MCF 10A (cell line): Measurements from ENCODE around the gene TMEM256. TPM values are rescaled to one million over a fixed set of nuclear protein-coding genes. Genes with fewer than 3 reads are reported as not detected.
A peak's percentile ranks its signal among the peaks of the same experiment; 100 is the strongest.

Experiments used
- BruUV-seq: library from RNA; stranded (reverse); fragments of 400-500 nt; replicated peaks from 2 replicates; lab custom pipeline; 2021; lab: Mats Ljungman, UMichigan
- CTCF ChIA-PET: fragments of 300-600 bp; sonication (Branson Sonifier 250); formaldehyde crosslinking; extraction: SDS; loops from one replicate; lab custom pipeline; 2021; ENCODE audit warnings: antibody characterized with exemption, inconsistent platforms; lab: Yijun Ruan, JAX
- POLR2A ChIA-PET: fragments of 300-600, 350-650 bp; sonication (Branson Sonifier 250); formaldehyde crosslinking; extraction: SDS; loops from one replicate; lab custom pipeline; 2020; ENCODE audit warnings: antibody characterized with exemption, inconsistent platforms; lab: Yijun Ruan, JAX
- DNase-seq: peaks from one replicate; pipeline ENCODE4 v3.0.0-alpha.2; 2018; ENCODE audit not compliant: unreplicated experiment
- H3K27ac Mint-ChIP-seq: one replicate; pipeline ENCODE4 v1.8.0; 2022; ENCODE audit warnings: mild to moderate bottlenecking, low read depth, mixed read lengths; ENCODE audit not compliant: unreplicated experiment
- H3K27me3 Mint-ChIP-seq: one replicate; pipeline ENCODE4 v1.8.0; 2022; ENCODE audit warnings: mixed read lengths; ENCODE audit not compliant: insufficient read depth, unreplicated experiment
- H3K36me3 Mint-ChIP-seq: one replicate; pipeline ENCODE4 v1.8.0; 2022; ENCODE audit warnings: mild to moderate bottlenecking, moderate library complexity, mixed read lengths; ENCODE audit not compliant: insufficient read depth, unreplicated experiment
- H3K4me1 Mint-ChIP-seq: one replicate; pipeline ENCODE4 v1.8.0; 2022; ENCODE audit warnings: mixed read lengths; ENCODE audit not compliant: insufficient read depth, unreplicated experiment
- H3K4me3 Mint-ChIP-seq: one replicate; pipeline ENCODE4 v1.8.0; 2022; ENCODE audit warnings: mild to moderate bottlenecking, moderate library complexity, mixed read lengths; ENCODE audit not compliant: unreplicated experiment
- H3K9me3 Mint-ChIP-seq: one replicate; pipeline ENCODE4 v1.8.0; 2022; ENCODE audit warnings: mixed read lengths; ENCODE audit not compliant: unreplicated experiment
- intact Hi-C: fragments of 100-400 bp; cut with micrococcal nuclease; formaldehyde crosslinking; loops from 2 replicates; pipeline ENCODE4 v1.14.1; 2022
- total RNA-seq: library from RNA; stranded (reverse); gene quantifications from 2 replicates; pipeline ENCODE4 v1.2.3, GENCODE V29; 2022
- TF ChIP-seq, protein P1 (sequence below): fragments of 200-600 bp; IDR thresholded peaks from one replicate; pipeline ENCODE4 v1.8.0; 2022; ENCODE audit warnings: antibody characterized with exemption, mild to moderate bottlenecking; ENCODE audit not compliant: unreplicated experiment

Gene TMEM256
- total RNA-seq, 1 experiment from 2014 or later, result 42.9 TPM

DNA sequence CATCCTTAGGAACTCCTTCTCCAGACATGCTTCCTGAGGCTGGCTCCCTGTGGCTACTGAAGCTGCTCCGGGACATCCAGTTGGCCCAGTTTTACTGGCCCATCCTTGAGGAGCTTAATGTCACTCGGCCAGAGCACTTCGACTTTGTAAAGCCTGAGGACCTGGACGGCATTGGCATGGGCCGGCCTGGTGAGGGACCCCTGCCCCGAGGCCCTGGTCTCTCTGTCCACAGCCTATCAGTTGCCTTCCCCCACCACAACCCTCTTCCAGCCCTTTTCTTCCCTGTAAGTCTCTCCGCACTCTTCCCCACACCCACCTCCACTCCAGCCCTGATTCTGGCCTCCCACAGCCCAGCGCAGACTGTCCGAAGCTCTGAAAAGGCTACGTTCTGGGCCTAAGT lies 21.0 kb downstream of the TMEM256 start:
- BruUV-seq, result no TSS peak
- Mint-ChIP-seq H3K27ac (no peak overlapping the region), H3K9me3 (peaks cover 9% of the 10 kb centered on the region), H3K4me1 (peaks cover 13% of the 10 kb centered on the region), H3K4me3 (no peak overlapping the region), H3K27me3 (no peaks in the 10 kb centered on the region), H3K36me3 (peaks cover 23% of the 10 kb centered on the region)
- TF ChIP-seq, protein P1, sequence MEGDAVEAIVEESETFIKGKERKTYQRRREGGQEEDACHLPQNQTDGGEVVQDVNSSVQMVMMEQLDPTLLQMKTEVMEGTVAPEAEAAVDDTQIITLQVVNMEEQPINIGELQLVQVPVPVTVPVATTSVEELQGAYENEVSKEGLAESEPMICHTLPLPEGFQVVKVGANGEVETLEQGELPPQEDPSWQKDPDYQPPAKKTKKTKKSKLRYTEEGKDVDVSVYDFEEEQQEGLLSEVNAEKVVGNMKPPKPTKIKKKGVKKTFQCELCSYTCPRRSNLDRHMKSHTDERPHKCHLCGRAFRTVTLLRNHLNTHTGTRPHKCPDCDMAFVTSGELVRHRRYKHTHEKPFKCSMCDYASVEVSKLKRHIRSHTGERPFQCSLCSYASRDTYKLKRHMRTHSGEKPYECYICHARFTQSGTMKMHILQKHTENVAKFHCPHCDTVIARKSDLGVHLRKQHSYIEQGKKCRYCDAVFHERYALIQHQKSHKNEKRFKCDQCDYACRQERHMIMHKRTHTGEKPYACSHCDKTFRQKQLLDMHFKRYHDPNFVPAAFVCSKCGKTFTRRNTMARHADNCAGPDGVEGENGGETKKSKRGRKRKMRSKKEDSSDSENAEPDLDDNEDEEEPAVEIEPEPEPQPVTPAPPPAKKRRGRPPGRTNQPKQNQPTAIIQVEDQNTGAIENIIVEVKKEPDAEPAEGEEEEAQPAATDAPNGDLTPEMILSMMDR, result no peak
- no peak for DNase-seq
- ChIA-PET POLR2A (interaction anchor here (0.6 to 1.8 kb wide), 4 partner anchors 10 to 54 kb away, joined by 3 to 5 read pairs (median 3); no protein-coding TSS in a partner anchor), CTCF (interaction anchor here (0.8 to 1.7 kb wide), 4 partner anchors 25 to 178 kb away, joined by 3 to 6 read pairs (median 4); no protein-coding TSS in a partner anchor)
- intact Hi-C loops, result no loop called here

DNA sequence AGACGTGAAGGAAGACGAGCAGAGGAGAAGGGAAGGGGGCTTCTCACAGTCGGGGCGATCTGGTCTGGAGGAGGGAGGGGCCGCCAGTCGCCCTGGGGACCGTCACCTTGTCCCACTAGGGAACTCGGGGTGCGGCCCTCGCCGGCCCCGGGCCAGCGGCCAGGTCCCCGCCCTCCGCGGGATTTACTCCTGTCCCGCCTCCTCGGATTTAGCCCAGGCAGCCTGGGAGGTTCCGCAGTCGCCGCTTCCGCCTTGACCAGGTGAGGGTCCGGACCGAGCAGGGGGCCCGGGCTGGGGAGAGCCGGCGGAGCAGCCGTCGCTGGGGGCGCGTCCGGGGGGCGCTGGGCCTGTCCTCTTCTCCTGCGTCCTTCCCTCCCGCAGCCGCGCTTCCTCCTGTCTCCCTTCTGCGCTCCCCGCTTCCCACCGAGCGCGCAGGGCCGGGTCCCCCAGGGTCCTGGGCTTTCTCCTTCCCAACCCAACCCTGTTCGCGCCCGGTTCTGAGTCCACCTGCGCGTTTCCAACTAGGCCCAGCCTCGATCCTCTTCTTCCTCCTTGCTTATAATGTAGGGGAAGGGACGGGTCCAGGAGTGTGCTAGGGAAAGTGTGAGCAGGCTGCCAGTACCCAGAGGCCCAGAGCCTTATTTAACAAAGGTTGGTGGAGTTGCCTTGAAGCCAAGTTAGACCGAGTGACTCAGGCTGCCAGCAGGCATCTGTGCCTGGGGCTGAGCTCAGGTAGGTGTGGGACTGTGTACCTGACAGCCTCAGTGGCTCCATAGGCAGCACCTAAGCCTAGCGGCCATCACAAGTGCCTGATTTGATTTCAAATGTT lies 22.8 kb downstream of the TMEM256 start, which contains the start of gene TNK1:
Gene TNK1, plus strand, starts transcription at position 235 of the 829 bp plus-strand sequence. CDS start 1,838 bp downstream, outside the sequence.
- Mint-ChIP-seq H3K27me3 (no peaks in the 10 kb centered on the region), H3K9me3 (peaks cover 9% of the 10 kb centered on the region), H3K4me1 (peaks cover 13% of the 10 kb centered on the region), H3K27ac (peak within 1 kb of the TSS; percentile 90), H3K4me3 (peak within 1 kb of the TSS; percentile 94), H3K36me3 (peaks cover 19% of the 10 kb centered on the region)
- ChIA-PET CTCF (interaction anchor here (1.3 to 1.5 kb wide), 2 partner anchors 12 to 25 kb away, joined by 3 to 4 read pairs; no protein-coding TSS in a partner anchor), POLR2A (interaction anchor here (0.6 to 2.3 kb wide), 21 partner anchors 9 to 306 kb away, joined by 3 to 21 read pairs (median 4); partner anchors contain the start of genes MPDU1, PLSCR3, POLR2A and TMEM256)
- peak; percentile 54 for DNase-seq
- no TSS peak for BruUV-seq
- intact Hi-C loops, result loop anchor here (2.0 kb wide), 1 partner anchor 26 kb away; the partner anchor contains the start of gene TMEM95
- TF ChIP-seq, protein P1, result no peak

DNA sequence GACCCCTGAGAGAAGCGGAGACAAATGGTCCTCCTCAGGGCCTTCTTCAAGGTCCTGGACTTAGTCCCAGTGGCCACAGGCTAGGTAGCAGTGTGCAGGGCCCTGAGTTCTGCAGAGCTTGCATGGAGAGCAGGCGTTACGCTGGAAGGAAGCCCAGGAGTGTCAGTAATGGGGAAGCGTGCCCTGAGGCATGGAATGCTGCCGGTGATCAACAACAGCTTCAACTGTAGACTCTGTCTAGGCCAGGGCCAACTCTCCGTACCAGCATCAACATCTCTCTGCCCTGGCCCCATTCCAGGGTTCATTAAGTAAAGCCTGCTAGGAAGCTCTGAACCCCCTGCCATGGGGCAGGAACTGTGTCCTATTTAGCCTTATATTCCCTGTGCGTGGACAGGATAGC lies 23.6 kb downstream of the TMEM256 start:
- no TSS peak for BruUV-seq
- POLR2A ChIA-PET, result interaction anchor here (0.6 to 2.3 kb wide), 15 partner anchors 9 to 307 kb away, joined by 3 to 21 read pairs (median 4); partner anchors contain the start of genes MPDU1, PLSCR3, POLR2A and TMEM256

More for the DNA sequence above, 23.6 kb downstream of the TMEM256 start:
- TF ChIP-seq, protein P1, result no peak
- intact Hi-C loops, result loop anchor here (2.0 kb wide), 1 partner anchor 26 kb away; the partner anchor contains the start of gene TMEM95
- no peaks in the 10 kb centered on the region for H3K27me3 Mint-ChIP-seq
- H3K27ac Mint-ChIP-seq, result peak overlapping the region; percentile 90
- H3K4me1 Mint-ChIP-seq, result peaks cover 13% of the 10 kb centered on the region
- CTCF ChIA-PET, result interaction anchor here (0.5 to 1.5 kb wide), 5 partner anchors 12 to 239 kb away, joined by 3 to 4 read pairs (median 3); no protein-coding TSS in a partner anchor
- H3K36me3 Mint-ChIP-seq, result peaks cover 12% of the 10 kb centered on the region
- H3K9me3 Mint-ChIP-seq, result peaks cover 9% of the 10 kb centered on the region
- DNase-seq, result peak; percentile 24
- peak overlapping the region; percentile 94 for H3K4me3 Mint-ChIP-seq
